HG03460 (cell line): Measurements from ENCODE around the gene TMEM181.
"Not testable (repeated sequence)": the region's sequence is repeated elsewhere in the genome, so short reads cannot be mapped to it uniquely, and the experiment has no call there.

Experiments
- ATAC-seq: cut with Tn5 transposase; IDR thresholded peaks from one replicate; pipeline ENCODE4 v1.9.1; 2021; ENCODE audit not compliant: unreplicated experiment

Gene TMEM181

GRCh38 chr6:158536891-158537798 lies 22.7 kb upstream of the TMEM181 start:
- no peak for ATAC-seq

GRCh38 chr6:158538741-158539140 lies 21.1 kb upstream of the TMEM181 start:
- no peak for ATAC-seq

- no peak for ATAC-seq
Measured at GRCh38 chr6:158539413-158539812, 20.5 kb upstream of the TMEM181 start.

- no peak for ATAC-seq
Measured at GRCh38 chr6:158539881-158540280, 20.0 kb upstream of the TMEM181 start.

GRCh38 chr6:158543606-158544185 lies 16.2 kb upstream of the TMEM181 start:
- ATAC-seq, result no peak

GRCh38 chr6:158544428-158544827 lies 15.5 kb upstream of the TMEM181 start:
- no peak for ATAC-seq

GRCh38 chr6:158545043-158545966 lies 14.6 kb upstream of the TMEM181 start:
- ATAC-seq, result no peak

- ATAC-seq, result no peak
Measured at GRCh38 chr6:158548418-158549161, 11.3 kb upstream of the TMEM181 start.

- no peak for ATAC-seq
Measured at GRCh38 chr6:158552055-158552795, 7.7 kb upstream of the TMEM181 start.

GRCh38 chr6:158552796-158553138 lies 7.1 kb upstream of the TMEM181 start:
- ATAC-seq, result no peak

- no peak for ATAC-seq
Measured at GRCh38 chr6:158554611-158555361, 5.1 kb upstream of the TMEM181 start.

- ATAC-seq, result no peak
Measured at GRCh38 chr6:158556113-158556512, 3.8 kb upstream of the TMEM181 start.

- not testable (repeated sequence) for ATAC-seq
Measured at GRCh38 chr6:158557110-158557509, 2.8 kb upstream of the TMEM181 start.

- no peak for ATAC-seq
Measured at GRCh38 chr6:158557927-158558326, 2.0 kb upstream of the TMEM181 start.

GRCh38 chr6:158558415-158559306 lies 1.2 kb upstream of the TMEM181 start:
- ATAC-seq, result no peak

- no peak for ATAC-seq
Measured at GRCh38 chr6:158559338-158559894, 475 bp upstream of the TMEM181 start.

- ATAC-seq, result no peak
Measured at GRCh38 chr6:158560836-158561320, 987 bp downstream of the TMEM181 start.

- no peak for ATAC-seq
Measured at GRCh38 chr6:158561321-158561884, 1.5 kb downstream of the TMEM181 start.
